HepG2 (cell line): ENCODE measurements around the gene ELP4. TPM values are rescaled to one million over a fixed set of nuclear protein-coding genes. Genes with fewer than 3 reads are reported as not detected.

Source experiments
- ARHGAP35 ChIP-seq: sonication (generic); formaldehyde crosslinking; IDR thresholded peaks from 2 replicates; pipeline ENCODE4 v1.9.0; 2022; ENCODE audit warnings: mild to moderate bottlenecking, inconsistent platforms, moderate library complexity, missing genetic modification reagents, borderline replicate concordance
- FLYWCH1 ChIP-seq: sonication (generic); formaldehyde crosslinking; IDR thresholded peaks from 2 replicates; pipeline ENCODE4 v1.8.1; 2023; ENCODE audit warnings: mild to moderate bottlenecking, missing genetic modification reagents
- HOXA9 ChIP-seq: sonication (generic); formaldehyde crosslinking; IDR thresholded peaks from 2 replicates; pipeline ENCODE4 v1.8.1; 2022; ENCODE audit warnings: missing genetic modification reagents, mild to moderate bottlenecking, moderate library complexity, borderline replicate concordance
- PLRG1 ChIP-seq: fragments of 450-650 bp; conservative IDR thresholded peaks from 2 replicates; pipeline ENCODE4 v1.6.1; 2016
- ZNF138 ChIP-seq: sonication (generic); formaldehyde crosslinking; IDR thresholded peaks from 2 replicates; pipeline ENCODE4 v1.5.0; 2020; ENCODE audit warnings: mild to moderate bottlenecking, low read depth, missing genetic modification reagents
- ZNF207 ChIP-seq: fragments of 450-650 bp; IDR thresholded peaks from 2 replicates; pipeline ENCODE4 v1.6.1; 2016; ENCODE audit warnings: antibody characterized with exemption, borderline replicate concordance
- ZNF460 ChIP-seq: sonication (generic); formaldehyde crosslinking; IDR thresholded peaks from 2 replicates; pipeline ENCODE4 v1.5.1; 2020; ENCODE audit warnings: missing genetic modification reagents, mild to moderate bottlenecking, borderline replicate concordance
- polyA plus RNA-seq, 8 experiments: library from polyadenylated mRNA; depleted of rRNA in 3 of 8; stranded (reverse) in 7 of 8; unstranded in 1 of 8; fragments of >200 nt; fragmentation: Illumina TruSeq in 4 of 8; extraction: Trizol in 4 of 8; gene quantifications; 2 replicates each; pipeline versions ENCODE4 v1.2.1 to v1.2.3, GENCODE V29; 2011 to 2016; ENCODE audit warnings: low read depth in 4 of 8, missing spikeins in 1 of 8, mixed read lengths in 1 of 8; ENCODE audit not compliant: insufficient read depth in 1 of 8
- total RNA-seq, 5 experiments: library from RNA; depleted of rRNA; stranded (reverse); fragments of >200 nt; fragmentation: Illumina TruSeq; extraction: Trizol; gene quantifications; 2 replicates each; pipeline ENCODE4 v1.2.3, GENCODE V29; 2016; ENCODE audit warnings: low read depth in 1 of 5
- TF ChIP-seq, protein P1 (sequence below): sonication (generic); formaldehyde crosslinking; IDR thresholded peaks from 2 replicates; pipeline ENCODE4 v1.5.1; 2020; ENCODE audit warnings: mild to moderate bottlenecking, missing genetic modification reagents, borderline replicate concordance

Gene ELP4
- total and polyA plus RNA-seq, 2 of the 13 experiments (the other 11 are each of a cell fraction or from before 2014, with no cell fraction given): 12.8 to 19.1 TPM

DNA sequence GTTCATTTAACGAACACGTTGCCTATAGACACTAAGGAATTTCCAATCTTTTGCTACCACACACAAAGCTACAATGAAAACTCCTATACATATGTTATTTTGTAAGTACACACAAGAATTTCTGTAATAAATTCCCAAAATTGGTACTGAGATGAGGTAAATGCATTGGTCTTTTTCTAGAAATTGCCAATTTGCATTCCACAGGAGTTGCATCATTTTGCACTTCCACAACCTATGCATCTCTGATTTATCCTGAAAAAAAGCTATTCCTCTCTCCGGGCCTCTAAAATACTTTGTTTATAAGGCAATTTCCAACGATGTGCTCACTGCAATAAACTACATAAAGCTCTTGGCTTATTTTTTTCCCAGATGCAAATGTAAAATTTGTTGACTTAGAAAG, 25.1 kb upstream of the ELP4 start (continued):
- TF ChIP-seq, protein P1, sequence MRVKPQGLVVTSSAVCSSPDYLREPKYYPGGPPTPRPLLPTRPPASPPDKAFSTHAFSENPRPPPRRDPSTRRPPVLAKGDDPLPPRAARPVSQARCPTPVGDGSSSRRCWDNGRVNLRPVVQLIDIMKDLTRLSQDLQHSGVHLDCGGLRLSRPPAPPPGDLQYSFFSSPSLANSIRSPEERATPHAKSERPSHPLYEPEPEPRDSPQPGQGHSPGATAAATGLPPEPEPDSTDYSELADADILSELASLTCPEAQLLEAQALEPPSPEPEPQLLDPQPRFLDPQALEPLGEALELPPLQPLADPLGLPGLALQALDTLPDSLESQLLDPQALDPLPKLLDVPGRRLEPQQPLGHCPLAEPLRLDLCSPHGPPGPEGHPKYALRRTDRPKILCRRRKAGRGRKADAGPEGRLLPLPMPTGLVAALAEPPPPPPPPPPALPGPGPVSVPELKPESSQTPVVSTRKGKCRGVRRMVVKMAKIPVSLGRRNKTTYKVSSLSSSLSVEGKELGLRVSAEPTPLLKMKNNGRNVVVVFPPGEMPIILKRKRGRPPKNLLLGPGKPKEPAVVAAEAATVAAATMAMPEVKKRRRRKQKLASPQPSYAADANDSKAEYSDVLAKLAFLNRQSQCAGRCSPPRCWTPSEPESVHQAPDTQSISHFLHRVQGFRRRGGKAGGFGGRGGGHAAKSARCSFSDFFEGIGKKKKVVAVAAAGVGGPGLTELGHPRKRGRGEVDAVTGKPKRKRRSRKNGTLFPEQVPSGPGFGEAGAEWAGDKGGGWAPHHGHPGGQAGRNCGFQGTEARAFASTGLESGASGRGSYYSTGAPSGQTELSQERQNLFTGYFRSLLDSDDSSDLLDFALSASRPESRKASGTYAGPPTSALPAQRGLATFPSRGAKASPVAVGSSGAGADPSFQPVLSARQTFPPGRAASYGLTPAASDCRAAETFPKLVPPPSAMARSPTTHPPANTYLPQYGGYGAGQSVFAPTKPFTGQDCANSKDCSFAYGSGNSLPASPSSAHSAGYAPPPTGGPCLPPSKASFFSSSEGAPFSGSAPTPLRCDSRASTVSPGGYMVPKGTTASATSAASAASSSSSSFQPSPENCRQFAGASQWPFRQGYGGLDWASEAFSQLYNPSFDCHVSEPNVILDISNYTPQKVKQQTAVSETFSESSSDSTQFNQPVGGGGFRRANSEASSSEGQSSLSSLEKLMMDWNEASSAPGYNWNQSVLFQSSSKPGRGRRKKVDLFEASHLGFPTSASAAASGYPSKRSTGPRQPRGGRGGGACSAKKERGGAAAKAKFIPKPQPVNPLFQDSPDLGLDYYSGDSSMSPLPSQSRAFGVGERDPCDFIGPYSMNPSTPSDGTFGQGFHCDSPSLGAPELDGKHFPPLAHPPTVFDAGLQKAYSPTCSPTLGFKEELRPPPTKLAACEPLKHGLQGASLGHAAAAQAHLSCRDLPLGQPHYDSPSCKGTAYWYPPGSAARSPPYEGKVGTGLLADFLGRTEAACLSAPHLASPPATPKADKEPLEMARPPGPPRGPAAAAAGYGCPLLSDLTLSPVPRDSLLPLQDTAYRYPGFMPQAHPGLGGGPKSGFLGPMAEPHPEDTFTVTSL (CRISPR knock-in tag): no peak
- TF ChIP-seq ARHGAP35 (no peak), ZNF207 (no peak), ZNF138 (CRISPR knock-in tag) (no peak), HOXA9 (CRISPR knock-in tag) (no peak), PLRG1 (no peak), FLYWCH1 (CRISPR knock-in tag) (no peak), ZNF460 (CRISPR knock-in tag) (no peak)
- TF ChIP-seq, all 625 proteins: peak for 0
